ENCODE data around the gene FBXO17. TPM values are rescaled to one million over a fixed set of nuclear protein-coding genes. Genes with fewer than 3 reads are reported as not detected.

FBXO17 gene
- total and polyA plus RNA-seq, 2 experiments from 2014 or later = 41.9 to 49.4 TPM

DNA sequence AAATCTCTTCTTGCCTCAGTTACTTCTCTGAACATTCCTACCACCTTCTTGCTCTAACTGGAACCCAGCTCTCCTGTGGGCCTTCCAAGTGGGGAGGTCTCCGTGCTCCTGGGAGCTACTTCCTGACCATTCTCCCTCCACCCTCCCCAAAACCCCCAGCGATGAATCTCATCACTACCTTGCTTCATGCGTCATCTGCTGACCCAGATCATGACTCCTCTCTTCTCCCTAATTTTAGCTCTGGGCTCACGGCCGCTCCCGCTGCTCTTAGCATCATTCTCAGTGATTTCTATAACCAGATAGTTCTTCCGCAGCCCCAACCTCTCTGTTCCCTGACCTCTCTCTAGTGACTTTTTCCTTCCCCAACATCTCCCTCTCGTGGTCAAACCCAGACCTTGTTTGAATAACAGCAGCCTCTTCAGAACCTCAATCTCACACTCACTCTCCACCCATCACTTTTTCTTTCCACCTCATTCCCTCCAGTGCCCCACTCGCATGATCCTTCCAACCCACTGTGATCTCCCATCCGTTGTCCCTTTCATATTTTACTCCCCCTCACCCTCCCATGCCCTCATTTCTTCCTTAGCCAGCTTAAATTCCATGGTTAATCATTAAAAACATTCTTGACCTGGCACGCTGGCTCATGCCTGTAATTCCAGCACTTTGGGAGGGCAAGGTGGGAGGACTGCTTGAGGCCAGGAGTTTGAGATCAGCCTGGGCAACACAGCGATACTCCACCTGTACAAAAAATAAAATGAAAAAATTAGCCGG, 23.0 kb downstream of the FBXO17 start:
- Histone ChIP-seq H2AFZ (no peak overlapping the region), H3K4me2 (no peak overlapping the region)

DNA sequence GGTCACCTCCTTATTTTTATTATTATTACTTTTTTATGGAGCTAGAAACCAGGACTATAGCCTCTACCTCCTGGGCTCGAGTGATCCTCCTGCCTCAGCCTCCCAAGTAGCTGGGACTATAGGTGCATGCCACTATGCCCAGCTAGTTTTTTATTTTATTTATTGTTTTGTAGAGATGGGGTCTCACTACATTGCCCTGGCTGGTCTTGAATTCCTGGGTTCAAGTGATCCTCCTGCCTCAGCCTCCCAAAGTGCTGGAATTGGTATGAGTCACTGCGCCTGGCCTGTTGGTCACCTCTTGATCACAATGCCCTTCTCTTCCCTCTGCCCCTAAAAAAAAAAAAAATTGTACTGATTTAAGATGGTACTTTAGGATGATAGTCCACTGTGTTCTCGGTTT, 24.4 kb downstream of the FBXO17 start:
- H3K36me3 ChIP-seq (replicated peaks; ENCODE audit: insufficient read depth, low read depth) = no peaks in the 10 kb centered on the region
- no peak overlapping the region for H2AFZ ChIP-seq
- H3K79me2 ChIP-seq = peaks cover 3% of the 10 kb centered on the region
- DNase-seq (ENCODE audit: low spot score) = no peak
- no peak overlapping the region for H3K4me3 ChIP-seq
- TF ChIP-seq EZH2 (IDR thresholded peaks at IDR 0.05; ENCODE audit: borderline replicate concordance) = no peak
- H3K27me3 ChIP-seq = no peaks in the 10 kb centered on the region
- no peaks in the 10 kb centered on the region for H3K9me2 ChIP-seq (replicated peaks; ENCODE audit: insufficient read depth)
- no peaks in the 10 kb centered on the region for H4K20me1 ChIP-seq (ENCODE audit: insufficient read depth, poor library complexity, severe bottlenecking)
- H3K9me3 ChIP-seq (ENCODE audit: low read depth) = no peaks in the 10 kb centered on the region
- H3K27ac ChIP-seq = no peak overlapping the region
- WGBS (ENCODE audit: low lambda C conversion rate, missing lambda C conversion rate) = 70% methylated on average over 3 of the region's 3 CpGs
- peaks cover 16% of the 10 kb centered on the region for H3K4me1 ChIP-seq (ENCODE audit: insufficient read depth)
- H3K4me2 ChIP-seq = no peak overlapping the region

More for the DNA sequence above, 23.0 kb downstream of the FBXO17 start:
- no peaks in the 10 kb centered on the region for H3K9me2 ChIP-seq (replicated peaks; ENCODE audit: insufficient read depth)
- peaks cover 3% of the 10 kb centered on the region for H3K79me2 ChIP-seq
- no peak for TF ChIP-seq EZH2phosphoT487 (IDR thresholded peaks at IDR 0.05; ENCODE audit: low read depth, severe bottlenecking, unreplicated experiment)
- TF ChIP-seq, protein P1, sequence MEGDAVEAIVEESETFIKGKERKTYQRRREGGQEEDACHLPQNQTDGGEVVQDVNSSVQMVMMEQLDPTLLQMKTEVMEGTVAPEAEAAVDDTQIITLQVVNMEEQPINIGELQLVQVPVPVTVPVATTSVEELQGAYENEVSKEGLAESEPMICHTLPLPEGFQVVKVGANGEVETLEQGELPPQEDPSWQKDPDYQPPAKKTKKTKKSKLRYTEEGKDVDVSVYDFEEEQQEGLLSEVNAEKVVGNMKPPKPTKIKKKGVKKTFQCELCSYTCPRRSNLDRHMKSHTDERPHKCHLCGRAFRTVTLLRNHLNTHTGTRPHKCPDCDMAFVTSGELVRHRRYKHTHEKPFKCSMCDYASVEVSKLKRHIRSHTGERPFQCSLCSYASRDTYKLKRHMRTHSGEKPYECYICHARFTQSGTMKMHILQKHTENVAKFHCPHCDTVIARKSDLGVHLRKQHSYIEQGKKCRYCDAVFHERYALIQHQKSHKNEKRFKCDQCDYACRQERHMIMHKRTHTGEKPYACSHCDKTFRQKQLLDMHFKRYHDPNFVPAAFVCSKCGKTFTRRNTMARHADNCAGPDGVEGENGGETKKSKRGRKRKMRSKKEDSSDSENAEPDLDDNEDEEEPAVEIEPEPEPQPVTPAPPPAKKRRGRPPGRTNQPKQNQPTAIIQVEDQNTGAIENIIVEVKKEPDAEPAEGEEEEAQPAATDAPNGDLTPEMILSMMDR (IDR thresholded peaks at IDR 0.05; ENCODE audit: poor library complexity) = peak; percentile 52
- no peak for TF ChIP-seq EZH2 (IDR thresholded peaks at IDR 0.05; ENCODE audit: borderline replicate concordance)
- DNase-seq (ENCODE audit: low spot score) = peak; percentile 56
- H4K20me1 ChIP-seq (ENCODE audit: insufficient read depth, poor library complexity, severe bottlenecking) = no peaks in the 10 kb centered on the region
- H3K4me1 ChIP-seq (ENCODE audit: insufficient read depth) = peaks cover 16% of the 10 kb centered on the region
- H3K36me3 ChIP-seq (replicated peaks; ENCODE audit: insufficient read depth, low read depth) = no peaks in the 10 kb centered on the region
- no peak overlapping the region for H3K27ac ChIP-seq
- H3K27me3 ChIP-seq = no peaks in the 10 kb centered on the region
- H3K9me3 ChIP-seq (ENCODE audit: low read depth) = no peaks in the 10 kb centered on the region
- no peak overlapping the region for H3K4me3 ChIP-seq
- WGBS (ENCODE audit: low lambda C conversion rate, missing lambda C conversion rate) = 72% methylated on average over 13 of the region's 13 CpGs

DNA sequence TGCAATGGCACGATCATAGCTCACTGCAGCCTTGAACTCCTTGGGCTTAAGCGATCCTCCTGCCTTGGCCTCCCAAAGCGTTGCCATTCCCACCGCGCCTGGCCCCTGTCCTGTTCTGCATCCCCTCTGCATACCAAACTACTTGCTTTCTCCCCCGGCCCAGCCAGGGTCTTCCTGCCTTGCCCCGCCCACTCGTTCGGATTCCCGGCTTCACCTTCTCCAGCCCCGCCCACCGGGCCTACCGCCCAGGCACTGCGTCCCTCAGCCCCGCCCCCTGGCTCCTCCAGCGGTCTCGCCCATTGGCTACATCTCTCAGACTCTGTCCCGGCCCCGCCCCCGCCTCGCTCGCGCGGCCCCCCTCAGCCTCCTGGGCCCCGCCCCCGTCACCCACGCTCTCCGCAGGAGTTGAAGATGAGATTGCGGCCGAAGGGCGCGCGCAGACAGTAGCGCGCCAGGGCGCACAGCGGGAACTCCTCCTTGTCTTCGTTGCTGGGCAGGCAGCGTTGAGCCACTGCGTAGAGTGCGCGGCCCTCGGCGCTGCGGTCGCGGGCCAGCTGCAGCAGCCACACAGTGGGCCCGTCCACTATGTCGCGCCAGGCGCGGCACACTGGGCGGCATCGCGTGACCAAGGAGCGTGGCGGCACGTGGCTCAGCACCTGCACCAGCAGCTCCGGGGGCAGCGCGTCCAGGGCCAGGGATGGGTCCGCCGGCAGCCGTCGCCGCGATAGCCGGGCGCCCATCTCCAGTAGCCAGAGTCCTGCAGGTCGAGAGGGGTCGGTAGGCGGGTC, 25.8 kb downstream of the FBXO17 start:
- H3K27ac ChIP-seq = no peak overlapping the region
- no peaks in the 10 kb centered on the region for H3K9me3 ChIP-seq (ENCODE audit: low read depth)
- H2AFZ ChIP-seq = no peak overlapping the region
- H3K4me1 ChIP-seq (ENCODE audit: insufficient read depth) = peaks cover 16% of the 10 kb centered on the region
- TF ChIP-seq, protein P1 (IDR thresholded peaks at IDR 0.05; ENCODE audit: poor library complexity) = no peak
- TF ChIP-seq EZH2 (IDR thresholded peaks at IDR 0.05; ENCODE audit: borderline replicate concordance) (no peak), EZH2phosphoT487 (IDR thresholded peaks at IDR 0.05; ENCODE audit: low read depth, severe bottlenecking, unreplicated experiment) (no peak)
- H3K4me2 ChIP-seq = peak overlapping the region; percentile 84
- no peaks in the 10 kb centered on the region for H3K27me3 ChIP-seq
- peak; percentile 92 for DNase-seq (ENCODE audit: low spot score)
- no peaks in the 10 kb centered on the region for H3K9me2 ChIP-seq (replicated peaks; ENCODE audit: insufficient read depth)
- H3K79me2 ChIP-seq = no peaks in the 10 kb centered on the region
- WGBS (ENCODE audit: low lambda C conversion rate, missing lambda C conversion rate) = 20% methylated on average over 55 of the region's 72 CpGs
- no peak overlapping the region for H3K4me3 ChIP-seq
- no peaks in the 10 kb centered on the region for H3K36me3 ChIP-seq (replicated peaks; ENCODE audit: insufficient read depth, low read depth)
- H4K20me1 ChIP-seq (ENCODE audit: insufficient read depth, poor library complexity, severe bottlenecking) = no peaks in the 10 kb centered on the region
